GM20431 (cell line): ENCODE results near the gene HS3ST3B1.

ENCODE experiments used
- in situ Hi-C: fragments of 300-500 bp; cut with MseI, MboI; formaldehyde crosslinking; loops from one replicate; pipeline ENCODE4 v1.15.0; 2020; ENCODE audit warnings: low sequenced_read_pairs; ENCODE audit not compliant: unreplicated experiment

The HS3ST3B1 gene

DNA sequence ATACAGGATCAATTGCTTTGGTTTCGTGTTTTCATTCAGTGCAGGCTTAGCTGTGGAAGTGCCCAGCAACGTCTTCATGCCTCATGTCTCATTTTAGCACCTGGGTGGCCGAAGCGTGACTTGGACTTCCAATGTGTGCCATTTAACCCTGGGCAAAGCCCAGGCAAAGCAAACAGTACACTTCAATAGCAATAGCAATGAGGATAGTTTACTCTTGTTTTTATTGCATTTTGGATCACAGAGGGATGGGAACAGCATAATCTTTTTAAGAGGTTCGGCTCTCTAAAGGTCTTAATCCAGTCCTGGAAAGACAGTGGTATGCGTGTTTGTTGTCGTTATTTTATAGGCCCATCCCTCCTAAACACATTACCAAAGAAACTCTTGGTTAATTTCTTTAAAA lies 86.2 kb downstream of the HS3ST3B1 start:
- in situ Hi-C loops: no loop called here

DNA sequence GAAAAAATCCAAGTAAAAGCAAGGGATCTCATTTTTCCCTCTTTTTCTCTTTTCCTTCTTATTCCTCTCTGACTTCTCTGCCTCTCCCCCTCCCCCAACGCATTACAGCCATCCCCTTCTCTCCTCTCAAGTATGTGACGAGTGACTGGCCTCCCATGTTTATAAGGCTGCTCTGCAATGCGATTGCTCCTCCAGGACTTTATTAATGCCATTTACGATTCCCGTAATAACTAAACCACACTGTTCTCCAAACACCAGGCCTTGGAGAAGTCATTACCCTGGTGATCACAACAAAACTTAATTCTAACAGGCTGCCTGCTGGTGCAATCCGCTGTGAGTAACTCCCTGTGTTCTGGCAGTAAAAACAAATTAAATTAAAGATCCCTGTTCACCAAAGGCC lies 88.8 kb downstream of the HS3ST3B1 start:
- in situ Hi-C loops: no loop called here

DNA sequence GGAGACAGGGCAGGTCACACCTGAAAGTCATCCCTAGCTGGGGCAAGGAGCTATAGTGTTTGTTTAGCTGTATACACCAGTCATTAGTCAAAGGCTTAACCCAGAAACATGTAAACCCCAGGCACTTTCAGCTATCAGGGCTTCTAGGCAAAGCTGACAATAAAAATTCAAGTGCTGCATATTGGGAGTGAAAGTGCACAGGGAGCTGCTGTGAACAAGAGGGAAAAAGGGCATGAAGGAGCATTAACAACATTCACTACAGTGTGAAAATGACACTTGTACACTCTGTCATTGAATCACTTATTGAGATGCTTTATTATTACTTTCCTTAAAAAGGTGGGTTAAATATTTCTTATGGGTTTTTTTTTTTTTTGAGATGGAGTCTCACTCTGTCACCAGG lies 92.8 kb downstream of the HS3ST3B1 start:
- in situ Hi-C loops: no loop called here

DNA sequence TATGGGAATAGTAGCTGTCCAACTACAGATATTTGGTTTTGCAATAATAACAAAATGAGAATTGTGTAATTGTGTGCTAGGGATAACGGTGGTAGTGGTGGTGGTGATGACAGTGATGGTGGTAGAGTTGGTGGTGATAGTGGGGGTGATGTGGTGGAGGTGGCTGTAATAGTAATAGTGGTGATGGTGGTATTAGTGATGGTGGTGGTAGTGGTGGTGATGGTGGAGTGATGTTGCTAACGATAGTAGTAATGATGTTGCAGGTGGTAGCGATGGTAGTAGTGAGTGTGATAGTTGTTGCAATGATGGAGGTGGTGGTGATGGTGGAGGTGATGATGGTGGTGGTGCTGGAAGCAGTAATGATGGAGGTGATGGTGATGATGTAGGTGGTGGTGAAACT lies 94.4 kb downstream of the HS3ST3B1 start:
- in situ Hi-C loops: no loop called here

DNA sequence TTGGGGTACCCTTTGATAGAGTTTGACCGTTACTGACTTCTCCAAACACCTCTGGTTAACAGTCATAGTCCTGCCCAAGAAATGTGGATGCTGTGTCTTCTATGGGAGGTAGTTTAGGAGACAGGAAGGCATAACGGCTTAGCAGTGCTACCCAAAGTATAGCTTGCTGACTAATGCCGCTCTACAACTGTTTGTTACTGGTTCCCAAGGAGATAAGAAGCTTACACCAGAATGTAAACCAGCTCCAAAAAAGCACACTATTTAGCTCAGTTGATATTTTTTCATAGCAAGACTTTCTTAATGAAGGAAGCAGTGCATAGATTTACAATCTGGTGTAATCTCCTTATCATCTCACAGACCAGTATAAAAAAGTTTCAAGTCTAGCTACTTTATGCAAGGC lies 95.7 kb downstream of the HS3ST3B1 start:
- in situ Hi-C loops: no loop called here

DNA sequence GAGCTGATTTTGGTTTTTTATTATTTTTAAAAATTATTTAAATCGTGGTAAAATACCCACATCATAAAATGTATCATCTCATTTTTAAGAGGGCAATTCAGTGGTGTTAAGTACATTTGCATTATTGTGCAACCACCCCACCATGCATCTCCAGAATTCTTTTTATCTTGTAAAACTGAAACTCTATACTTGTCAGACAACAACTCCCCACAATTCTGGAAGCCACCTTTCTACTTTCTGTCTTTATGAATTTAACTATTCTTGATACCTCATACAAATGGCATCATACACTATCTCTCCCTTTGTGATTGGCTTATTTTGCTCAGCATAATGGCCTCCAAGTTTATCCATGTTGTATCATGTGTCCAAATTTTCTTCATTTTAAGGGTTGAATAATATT lies 97.9 kb downstream of the HS3ST3B1 start:
- in situ Hi-C loops: no loop called here
